NB4 (cell line): ENCODE results near the gene ZNF276.

Experiments
- CTCF ChIP-seq: IDR thresholded peaks from one replicate; pipeline ENCODE4 v1.5.1; 2012; ENCODE audit warnings: low read depth, low read length
- MAX ChIP-seq: IDR thresholded peaks from 2 replicates; pipeline ENCODE4 v1.6.1; 2011; ENCODE audit warnings: low read depth, low read length
- MYC ChIP-seq: IDR thresholded peaks from 2 replicates; pipeline ENCODE4 v1.6.1; 2011; ENCODE audit warnings: low read depth, low read length
- POLR2A ChIP-seq: IDR thresholded peaks from 2 replicates; pipeline ENCODE4 v1.6.1; 2011; ENCODE audit warnings: mild to moderate bottlenecking; ENCODE audit not compliant: insufficient read length; ENCODE audit errors: extremely low read depth

- TF ChIP-seq POLR2A = no peak
- TF ChIP-seq MYC = no peak
- no peak for TF ChIP-seq CTCF
- TF ChIP-seq MAX = no peak
Measured at GRCh38 chr16:89732142-89732917, 11.0 kb downstream of the ZNF276 start.
